HepG2 (cell line): ENCODE data around the gene OTOG. TPM values are rescaled to one million over a fixed set of nuclear protein-coding genes. Genes with fewer than 3 reads are reported as not detected.

Experiments used
- ATAC-seq: fragments of 200-7000 bp; cut with Tn5 transposase; 3 replicates; pipeline ENCODE4 v1.9.1; 2020; ENCODE audit warnings: mild to moderate bottlenecking, moderate library complexity
- BruUV-seq: library from RNA; stranded (reverse); fragments of 400-500 nt; replicated peaks from 2 replicates; lab custom pipeline; 2021; lab: Mats Ljungman, UMichigan
- CTCF ChIA-PET: fragments of 300-600 bp; formaldehyde crosslinking; extraction: SDS; loops from one replicate; lab custom pipeline; 2021; ENCODE audit warnings: low total read pairs, inconsistent platforms, low intra/inter-chr PET ratio; lab: Yijun Ruan, JAX
- POLR2A ChIA-PET: fragments of 350-600 bp; sonication (Branson Sonifier 250); formaldehyde crosslinking; loops from one replicate; lab custom pipeline; 2020; ENCODE audit warnings: antibody characterized with exemption, inconsistent platforms; lab: Yijun Ruan, JAX
- DNase-seq: peaks from one replicate; pipeline ENCODE4 v3.0.0-alpha.2; 2015; ENCODE audit warnings: low spot score
- FAIRE-seq: peaks from 3 replicates; lab custom pipeline; 2011; peaks lifted over from hg19 to GRCh38; lab: Jason Lieb, UNC
- H2AFZ ChIP-seq: one replicate; pipeline ENCODE4 v1.6.1; 2011; ENCODE audit warnings: low read length, inconsistent platforms
- H3K27ac ChIP-seq: fragments of 300-600 bp; 3 replicates; pipeline ENCODE4 v1.8.0; 2011; ENCODE audit warnings: mixed run types, mild to moderate bottlenecking, mixed read lengths, low read length, inconsistent platforms; ENCODE audit not compliant: insufficient read depth; ENCODE audit errors: extremely low read length
- H3K27me3 ChIP-seq, 2 experiments: fragments of 200-600 bp in 1 of 2; 2 replicates in 1 of 2; 3 replicates in 1 of 2; pipeline versions ENCODE4 v1.6.0 to v1.8.0; 2011; ENCODE audit warnings: low read length in 2 of 2, mild to moderate bottlenecking in 2 of 2, moderate library complexity in 2 of 2, inconsistent platforms in 1 of 2; ENCODE audit not compliant: insufficient read depth in 2 of 2, control insufficient read depth in 1 of 2
- H3K36me3 ChIP-seq, 2 experiments: fragments of 200-600 bp in 1 of 2; replicated peaks in 1 of 2; 2 replicates in 1 of 2; 3 replicates in 1 of 2; pipeline versions ENCODE4 v1.5.1 to v1.8.0; 2011; ENCODE audit warnings: low read length in 2 of 2, inconsistent platforms in 1 of 2; ENCODE audit not compliant: insufficient read depth in 2 of 2, control insufficient read depth in 1 of 2
- H3K4me1 ChIP-seq: 2 replicates; pipeline ENCODE4 v1.5.1; 2012; ENCODE audit warnings: low read length, inconsistent platforms; ENCODE audit not compliant: insufficient read depth
- H3K4me2 ChIP-seq: 2 replicates; pipeline ENCODE4 v1.6.0; 2011; ENCODE audit warnings: low read depth, low read length, inconsistent platforms
- H3K4me3 ChIP-seq, 3 experiments: fragments of 200-600 bp in 1 of 3; sonication (generic), shearing (Covaris generic) in 1 of 3; replicated peaks in 1 of 3; 2 replicates each; pipeline ENCODE4 v1.5.1; 2011 to 2016; ENCODE audit warnings: low read length in 3 of 3, inconsistent platforms in 2 of 3, low read depth in 2 of 3, mild to moderate bottlenecking in 2 of 3, control low read depth in 1 of 3, mixed read lengths in 1 of 3; ENCODE audit not compliant: insufficient read depth in 1 of 3
- H3K79me2 ChIP-seq: one replicate; pipeline ENCODE4 v1.6.1; 2011; ENCODE audit warnings: low read length, inconsistent platforms; ENCODE audit not compliant: insufficient read depth
- H3K9ac ChIP-seq: 2 replicates; pipeline ENCODE4 v1.6.0; 2011; ENCODE audit warnings: mild to moderate bottlenecking, low read depth, low read length, inconsistent platforms; ENCODE audit not compliant: insufficient read depth
- H3K9me3 ChIP-seq: 2 replicates; pipeline ENCODE4 v1.5.1; 2012; ENCODE audit warnings: mild to moderate bottlenecking, low read length
- H4K20me1 ChIP-seq: 2 replicates; pipeline ENCODE4 v1.6.0; 2011; ENCODE audit warnings: inconsistent platforms, mild to moderate bottlenecking, low read length, moderate library complexity; ENCODE audit not compliant: insufficient read depth
- BCLAF1 ChIP-seq: fragments of 450-650 bp; IDR thresholded peaks from 2 replicates; pipeline ENCODE4 v1.6.1; 2017; ENCODE audit warnings: mild to moderate bottlenecking
- BHLHE40 ChIP-seq: IDR thresholded peaks from 2 replicates; pipeline ENCODE4 v1.6.1; 2011; ENCODE audit warnings: low read length, improper control_type of control experiment
- ELF3 ChIP-seq: IDR thresholded peaks from 2 replicates; pipeline ENCODE4 v1.6.1; 2016; ENCODE audit warnings: missing genetic modification reagents, missing compliant biosample characterization
- EZH2 ChIP-seq: conservative IDR thresholded peaks from 2 replicates; pipeline ENCODE4 v1.6.1; 2012; ENCODE audit warnings: mild to moderate bottlenecking, low read depth, low read length, moderate library complexity
- FOXO1 ChIP-seq: sonication (generic); formaldehyde crosslinking; IDR thresholded peaks from 2 replicates; pipeline ENCODE4 v1.4.0; 2020; ENCODE audit warnings: missing genetic modification reagents
- GABPA ChIP-seq, 2 experiments: IDR thresholded peaks; 2 replicates each; pipeline ENCODE4 v1.6.1; 2011 to 2016; ENCODE audit warnings: low read depth in 2 of 2, low read length in 1 of 2, missing biosample characterization in 1 of 2, missing genetic modification characterization in 1 of 2
- JARID2 ChIP-seq: sonication (generic); formaldehyde crosslinking; IDR thresholded peaks from 2 replicates; pipeline ENCODE4 v1.8.1; 2023; ENCODE audit warnings: missing genetic modification reagents, inconsistent platforms; ENCODE audit not compliant: insufficient replicate concordance
- MIXL1 ChIP-seq: IDR thresholded peaks from 2 replicates; pipeline ENCODE4 v1.6.1; 2016
- REXO4 ChIP-seq: sonication (generic); formaldehyde crosslinking; IDR thresholded peaks from 2 replicates; pipeline ENCODE4 v1.8.0; 2022; ENCODE audit warnings: missing genetic modification reagents, mild to moderate bottlenecking, borderline replicate concordance
- TRIM22 ChIP-seq: fragments of 450-650 bp; IDR thresholded peaks from 2 replicates; pipeline ENCODE4 v1.6.1; 2017
- ZKSCAN8 ChIP-seq: IDR thresholded peaks from 2 replicates; pipeline ENCODE4 v1.6.1; 2016; ENCODE audit warnings: borderline replicate concordance, missing genetic modification reagents, missing compliant biosample characterization
- ZNF10 ChIP-seq: sonication (generic); formaldehyde crosslinking; IDR thresholded peaks from 2 replicates; pipeline ENCODE4 v1.4.0; 2020; ENCODE audit warnings: mild to moderate bottlenecking, low read depth, missing genetic modification reagents, borderline replicate concordance
- ZNF644 ChIP-seq: IDR thresholded peaks from 2 replicates; pipeline ENCODE4 v1.6.1; 2016; ENCODE audit warnings: low read depth
- ZNF720 ChIP-seq: sonication (generic); formaldehyde crosslinking; IDR thresholded peaks from 2 replicates; pipeline ENCODE4 v1.4.0; 2020; ENCODE audit warnings: missing genetic modification reagents
- ZNF850 ChIP-seq: sonication (generic); formaldehyde crosslinking; conservative IDR thresholded peaks from 2 replicates; pipeline ENCODE4 v1.9.0; 2021; ENCODE audit warnings: mild to moderate bottlenecking, missing genetic modification reagents
- WGBS: methylation state at CpG from one replicate; pipeline ENCODE4 v1.1.6; 2017; ENCODE audit warnings: low lambda C conversion rate; 5-methylcytosine and 5-hydroxymethylcytosine counted together
- in situ Hi-C: cut with HindIII; loops from 2 replicates; pipeline ENCODE4 v1.10.0; 2017; ENCODE audit warnings: low pct_unique_long_range_greater_than_20kb; ENCODE audit not compliant: extremely low pct_ligation_motif_present
- intact Hi-C: fragments of 100-400 bp; cut with micrococcal nuclease; formaldehyde crosslinking; loops from one replicate; pipeline ENCODE4 v1.10.0; 2022; ENCODE audit not compliant: unreplicated experiment
- polyA plus RNA-seq, 8 experiments: library from polyadenylated mRNA; depleted of rRNA in 3 of 8; stranded (reverse) in 7 of 8; unstranded in 1 of 8; fragments of >200 nt; fragmentation: Illumina TruSeq in 4 of 8; extraction: Trizol in 4 of 8; gene quantifications; 2 replicates each; pipeline versions ENCODE4 v1.2.1 to v1.2.3, GENCODE V29; 2011 to 2016; ENCODE audit warnings: low read depth in 4 of 8, missing spikeins in 1 of 8, mixed read lengths in 1 of 8; ENCODE audit not compliant: insufficient read depth in 1 of 8
- total RNA-seq, 5 experiments: library from RNA; depleted of rRNA; stranded (reverse); fragments of >200 nt; fragmentation: Illumina TruSeq; extraction: Trizol; gene quantifications; 2 replicates each; pipeline ENCODE4 v1.2.3, GENCODE V29; 2016; ENCODE audit warnings: low read depth in 1 of 5

Gene OTOG
- total and polyA plus RNA-seq, 2 of the 13 experiments (the other 11 are each of a cell fraction or from before 2014, with no cell fraction given), result not detected

- H3K36me3 ChIP-seq, result no peaks in the 10 kb centered on the region
- BruUV-seq, result no TSS peak
- DNase-seq (no peak), FAIRE-seq (no peak), ATAC-seq (no peak)
- H3K9ac ChIP-seq, result no peak overlapping the region
- H2AFZ ChIP-seq, result no peak overlapping the region
- intact Hi-C loops, result no loop called here
- ChIA-PET CTCF (no interaction called here), POLR2A (no interaction called here)
- H3K4me2 ChIP-seq, result no peak overlapping the region
- H3K4me1 ChIP-seq, result no peaks in the 10 kb centered on the region
- no peak overlapping the region for H3K27ac ChIP-seq
- H3K4me3 ChIP-seq, result no peak overlapping the region
- 25% methylated on average over 5 of the region's 10 CpGs for WGBS
- H3K27me3 ChIP-seq, result peaks cover 3 to 17% of the 10 kb centered on the region in 2 experiments; a peak in 3 of 5 replicates
- no peaks in the 10 kb centered on the region for H3K79me2 ChIP-seq
- H4K20me1 ChIP-seq, result no peaks in the 10 kb centered on the region
- no peaks in the 10 kb centered on the region for H3K9me3 ChIP-seq
- in situ Hi-C loops, result no loop called here
- no peak for TF ChIP-seq ZKSCAN8 (CRISPR knock-in tag)
- no peak for TF ChIP-seq GABPA (IDR thresholded peaks at IDR 0.05; ENCODE audit: low read depth, low read length)
- TF ChIP-seq GABPA (CRISPR knock-in tag; IDR thresholded peaks at IDR 0.05; ENCODE audit: low read depth), result no peak
- no peak for TF ChIP-seq ZNF10 (CRISPR knock-in tag)
- no peak for TF ChIP-seq BHLHE40
- TF ChIP-seq MIXL1 (CRISPR knock-in tag), result no peak
These were observed 5.6 kb downstream of the OTOG start for GRCh38 chr11:17552392-17553248.

DNA sequence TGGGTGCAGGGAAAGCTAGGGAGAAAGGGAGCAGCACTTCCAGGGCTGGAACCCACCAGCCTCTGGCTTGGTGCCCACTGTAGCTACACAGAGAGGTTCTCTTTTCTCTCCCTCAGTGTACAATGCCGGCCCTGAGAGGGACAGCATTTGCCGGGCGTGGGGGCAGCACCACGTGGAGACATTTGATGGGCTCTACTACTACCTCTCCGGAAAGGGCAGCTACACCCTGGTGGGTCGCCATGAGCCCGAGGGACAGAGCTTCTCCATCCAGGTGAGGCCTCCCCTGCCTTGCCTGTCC lies 6.1 kb downstream of the OTOG start:
- H3K9ac ChIP-seq, result no peak overlapping the region
- no peak overlapping the region for H3K4me3 ChIP-seq
- H3K27me3 ChIP-seq, result peaks cover 3 to 17% of the 10 kb centered on the region in 2 experiments; a peak in 3 of 5 replicates
- ATAC-seq, result no peak
- H3K79me2 ChIP-seq, result no peaks in the 10 kb centered on the region
- no peak overlapping the region for H3K4me2 ChIP-seq
- no peaks in the 10 kb centered on the region for H3K4me1 ChIP-seq
- FAIRE-seq, result no peak
- WGBS, result 13% methylated on average over 4 of the region's 7 CpGs
- in situ Hi-C loops (no loop called here), intact Hi-C loops (no loop called here)
- H3K27ac ChIP-seq, result no peak overlapping the region
- BruUV-seq, result no TSS peak
- POLR2A ChIA-PET, result no interaction called here
- H3K9me3 ChIP-seq, result no peaks in the 10 kb centered on the region
- H4K20me1 ChIP-seq, result no peaks in the 10 kb centered on the region
- H3K36me3 ChIP-seq, result no peaks in the 10 kb centered on the region
- H2AFZ ChIP-seq, result no peak overlapping the region
- CTCF ChIA-PET, result no interaction called here
- DNase-seq, result no peak
- TF ChIP-seq REXO4 (no peak), ZNF850 (CRISPR knock-in tag) (no peak), TRIM22 (no peak), BHLHE40 (no peak), ELF3 (CRISPR knock-in tag) (no peak), ZNF644 (CRISPR knock-in tag) (no peak), EZH2 (no peak), FOXO1 (no peak), ZNF720 (CRISPR knock-in tag) (no peak), JARID2 (no peak), BCLAF1 (no peak)
